ENCODE results near the gene MRPL46.

Gene MRPL46

GRCh38 chr15:88467073-88467934 is at the start of gene MRPL46, which contains the start of gene MRPS11:
MRPL46 (minus strand) TSS chr15:88467388; CDS start chr15:88467377, 11 bp downstream.
MRPS11 (plus strand) TSS chr15:88467708; CDS start chr15:88467718, 10 bp downstream.
- in situ Hi-C loops (cut with HindIII; ENCODE audit: low sequenced_read_pairs): no loop called here

GRCh38 chr15:88513195-88513594 is 46.0 kb upstream of the MRPL46 start:
- in situ Hi-C loops (cut with HindIII; ENCODE audit: low sequenced_read_pairs): no loop called here

GRCh38 chr15:88512601-88513000 is 45.4 kb upstream of the MRPL46 start:
- in situ Hi-C loops (cut with HindIII; ENCODE audit: low sequenced_read_pairs): no loop called here

GRCh38 chr15:88512078-88512477 is 44.9 kb upstream of the MRPL46 start:
- in situ Hi-C loops (cut with HindIII; ENCODE audit: low sequenced_read_pairs): no loop called here

GRCh38 chr15:88511161-88511560 is 44.0 kb upstream of the MRPL46 start:
- in situ Hi-C loops (cut with HindIII; ENCODE audit: low sequenced_read_pairs): no loop called here

- in situ Hi-C loops (cut with HindIII; ENCODE audit: low sequenced_read_pairs): no loop called here
Observed at GRCh38 chr15:88509964-88510363, 42.8 kb upstream of the MRPL46 start.

- in situ Hi-C loops (cut with HindIII; ENCODE audit: low sequenced_read_pairs): no loop called here
Observed at GRCh38 chr15:88509321-88509720, 42.1 kb upstream of the MRPL46 start.

GRCh38 chr15:88506628-88507027 is 39.4 kb upstream of the MRPL46 start:
- in situ Hi-C loops (cut with HindIII; ENCODE audit: low sequenced_read_pairs): no loop called here

- in situ Hi-C loops (cut with HindIII; ENCODE audit: low sequenced_read_pairs): no loop called here
Observed at GRCh38 chr15:88505721-88506120, 38.5 kb upstream of the MRPL46 start.

GRCh38 chr15:88504445-88504844 is 37.3 kb upstream of the MRPL46 start:
- in situ Hi-C loops (cut with HindIII; ENCODE audit: low sequenced_read_pairs): no loop called here

- in situ Hi-C loops (cut with HindIII; ENCODE audit: low sequenced_read_pairs): no loop called here
Observed at GRCh38 chr15:88498996-88499395, 31.8 kb upstream of the MRPL46 start.

- in situ Hi-C loops (cut with HindIII; ENCODE audit: low sequenced_read_pairs): no loop called here
Observed at GRCh38 chr15:88497109-88497765, 30.0 kb upstream of the MRPL46 start.

GRCh38 chr15:88493844-88494243 is 26.7 kb upstream of the MRPL46 start:
- in situ Hi-C loops (cut with HindIII; ENCODE audit: low sequenced_read_pairs): no loop called here

- in situ Hi-C loops (cut with HindIII; ENCODE audit: low sequenced_read_pairs): no loop called here
Observed at GRCh38 chr15:88491158-88491557, 24.0 kb upstream of the MRPL46 start.

- in situ Hi-C loops (cut with HindIII; ENCODE audit: low sequenced_read_pairs): no loop called here
Observed at GRCh38 chr15:88490036-88490435, 22.8 kb upstream of the MRPL46 start.

- in situ Hi-C loops (cut with HindIII; ENCODE audit: low sequenced_read_pairs): no loop called here
Observed at GRCh38 chr15:88489321-88489720, 22.1 kb upstream of the MRPL46 start.

GRCh38 chr15:88487796-88488523 is 20.8 kb upstream of the MRPL46 start:
- in situ Hi-C loops (cut with HindIII; ENCODE audit: low sequenced_read_pairs): no loop called here

- in situ Hi-C loops (cut with HindIII; ENCODE audit: low sequenced_read_pairs): no loop called here
Observed at GRCh38 chr15:88487178-88487795, 20.1 kb upstream of the MRPL46 start.

GRCh38 chr15:88484682-88485331 is 17.6 kb upstream of the MRPL46 start:
- in situ Hi-C loops (cut with HindIII; ENCODE audit: low sequenced_read_pairs): no loop called here

GRCh38 chr15:88482263-88482662 is 15.1 kb upstream of the MRPL46 start:
- in situ Hi-C loops (cut with HindIII; ENCODE audit: low sequenced_read_pairs): no loop called here
